ENCODE measurements around the gene DSCAML1. TPM values are rescaled to one million over a fixed set of nuclear protein-coding genes. Genes with fewer than 3 reads are reported as not detected.

Gene DSCAML1
- total and polyA plus RNA-seq, 9 of the 15 experiments (the other 6 are each of a cell fraction or from before 2014, with no cell fraction given) = not detected

- TF ChIP-seq, protein P1, sequence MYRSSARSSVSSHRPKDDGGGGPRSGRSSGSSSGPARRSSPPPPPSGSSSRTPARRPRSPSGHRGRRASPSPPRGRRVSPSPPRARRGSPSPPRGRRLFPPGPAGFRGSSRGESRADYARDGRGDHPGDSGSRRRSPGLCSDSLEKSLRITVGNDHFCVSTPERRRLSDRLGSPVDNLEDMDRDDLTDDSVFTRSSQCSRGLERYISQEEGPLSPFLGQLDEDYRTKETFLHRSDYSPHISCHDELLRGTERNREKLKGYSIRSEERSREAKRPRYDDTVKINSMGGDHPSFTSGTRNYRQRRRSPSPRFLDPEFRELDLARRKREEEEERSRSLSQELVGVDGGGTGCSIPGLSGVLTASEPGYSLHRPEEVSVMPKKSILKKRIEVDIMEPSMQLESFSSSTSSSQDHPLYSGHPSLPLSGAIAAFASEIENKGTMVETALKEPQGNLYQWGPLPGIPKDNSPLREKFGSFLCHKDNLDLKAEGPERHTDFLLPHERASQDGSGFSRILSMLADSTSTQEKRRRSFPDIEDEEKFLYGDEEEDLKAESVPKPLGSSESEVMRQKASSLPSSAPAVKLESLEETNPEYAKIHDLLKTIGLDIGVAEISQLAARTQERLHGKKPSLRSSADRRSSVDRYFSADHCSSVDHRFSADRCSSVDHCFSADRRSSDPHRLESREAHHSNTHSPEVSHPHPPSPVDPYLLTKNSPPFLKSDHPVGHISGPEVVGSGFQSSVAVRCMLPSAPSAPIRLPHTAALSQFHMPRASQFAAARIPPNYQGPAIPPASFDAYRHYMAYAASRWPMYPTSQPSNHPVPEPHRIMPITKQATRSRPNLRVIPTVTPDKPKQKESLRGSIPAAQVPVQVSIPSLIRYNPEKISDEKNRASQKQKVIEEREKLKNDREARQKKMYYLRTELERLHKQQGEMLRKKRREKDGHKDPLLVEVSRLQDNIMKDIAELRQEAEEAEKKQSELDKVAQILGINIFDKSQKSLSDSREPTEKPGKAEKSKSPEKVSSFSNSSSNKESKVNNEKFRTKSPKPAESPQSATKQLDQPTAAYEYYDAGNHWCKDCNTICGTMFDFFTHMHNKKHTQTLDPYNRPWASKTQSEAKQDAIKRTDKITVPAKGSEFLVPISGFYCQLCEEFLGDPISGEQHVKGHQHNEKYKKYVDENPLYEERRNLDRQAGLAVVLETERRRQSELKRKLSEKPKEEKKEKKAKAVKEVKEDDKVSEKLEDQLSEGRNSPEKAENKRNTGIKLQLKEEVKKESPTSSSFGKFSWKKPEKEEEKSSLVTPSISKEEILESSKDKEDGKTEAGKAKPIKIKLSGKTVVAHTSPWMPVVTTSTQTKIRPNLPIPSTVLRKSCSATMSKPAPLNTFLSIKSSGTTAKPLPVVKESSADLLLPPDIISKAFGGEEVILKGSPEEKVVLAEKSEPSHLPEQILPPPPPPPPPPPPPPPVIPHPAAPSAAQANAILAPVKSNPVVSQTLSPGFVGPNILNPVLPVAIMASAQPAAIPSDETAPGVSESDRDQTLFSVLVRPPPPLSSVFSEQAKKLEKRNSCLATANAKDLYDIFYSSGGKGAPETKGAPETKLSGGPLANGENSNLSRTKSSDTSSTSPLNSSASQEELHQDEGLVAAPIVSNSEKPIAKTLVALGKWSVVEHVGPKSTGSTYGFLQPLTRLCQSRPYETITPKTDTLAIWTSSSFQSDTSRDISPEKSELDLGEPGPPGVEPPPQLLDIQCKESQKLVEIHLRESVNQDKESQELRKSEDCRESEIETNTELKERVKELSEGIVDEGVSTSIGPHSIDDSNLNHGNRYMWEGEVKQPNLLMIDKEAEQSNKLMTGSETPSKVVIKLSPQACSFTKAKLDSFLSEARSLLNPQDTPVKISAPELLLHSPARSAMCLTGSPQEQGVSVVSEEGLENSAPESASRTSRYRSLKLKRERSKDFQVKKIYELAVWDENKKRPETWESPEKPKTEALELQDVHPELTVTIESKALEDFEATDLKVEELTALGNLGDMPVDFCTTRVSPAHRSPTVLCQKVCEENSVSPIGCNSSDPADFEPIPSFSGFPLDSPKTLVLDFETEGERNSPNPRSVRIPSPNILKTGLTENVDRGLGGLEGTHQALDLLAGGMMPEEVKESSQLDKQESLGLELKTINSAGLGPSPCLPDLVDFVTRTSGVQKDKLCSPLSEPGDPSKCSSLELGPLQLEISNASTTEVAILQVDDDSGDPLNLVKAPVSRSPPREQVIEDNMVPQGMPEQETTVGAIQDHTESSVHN (IDR thresholded peaks at IDR 0.05; ENCODE audit: borderline replicate concordance in 1 of 2, low read depth in 1 of 2) = no peak
- no peak for TF ChIP-seq ZNF146 (CRISPR knock-in tag; IDR thresholded peaks at IDR 0.05; ENCODE audit: unreplicated experiment)
- TF ChIP-seq SIN3B (IDR thresholded peaks at IDR 0.05; ENCODE audit: low read depth) = no peak
- no peak for TF ChIP-seq HSF4 (CRISPR knock-in tag; IDR thresholded peaks at IDR 0.05; ENCODE audit: borderline replicate concordance)
- no peak for TF ChIP-seq PTBP1 (IDR thresholded peaks at IDR 0.05; ENCODE audit: low read depth, low read length)
- TF ChIP-seq ZBTB2 (IDR thresholded peaks at IDR 0.05) = no peak
- TF ChIP-seq, protein P2, sequence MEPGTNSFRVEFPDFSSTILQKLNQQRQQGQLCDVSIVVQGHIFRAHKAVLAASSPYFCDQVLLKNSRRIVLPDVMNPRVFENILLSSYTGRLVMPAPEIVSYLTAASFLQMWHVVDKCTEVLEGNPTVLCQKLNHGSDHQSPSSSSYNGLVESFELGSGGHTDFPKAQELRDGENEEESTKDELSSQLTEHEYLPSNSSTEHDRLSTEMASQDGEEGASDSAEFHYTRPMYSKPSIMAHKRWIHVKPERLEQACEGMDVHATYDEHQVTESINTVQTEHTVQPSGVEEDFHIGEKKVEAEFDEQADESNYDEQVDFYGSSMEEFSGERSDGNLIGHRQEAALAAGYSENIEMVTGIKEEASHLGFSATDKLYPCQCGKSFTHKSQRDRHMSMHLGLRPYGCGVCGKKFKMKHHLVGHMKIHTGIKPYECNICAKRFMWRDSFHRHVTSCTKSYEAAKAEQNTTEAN (CRISPR knock-in tag; IDR thresholded peaks at IDR 0.05) = no peak
- TF ChIP-seq ZC3H8 (IDR thresholded peaks at IDR 0.05) = no peak
- TF ChIP-seq HIVEP1 (CRISPR knock-in tag; IDR thresholded peaks at IDR 0.05) = no peak
- no peak for TF ChIP-seq LEF1 (IDR thresholded peaks at IDR 0.05)
- no peak for TF ChIP-seq SPI1 (IDR thresholded peaks at IDR 0.05; ENCODE audit: borderline replicate concordance, low read depth, low read length)
- TF ChIP-seq JUN (IDR thresholded peaks at IDR 0.05; ENCODE audit: borderline replicate concordance, low read depth, low read length) = no peak
- TF ChIP-seq JUN (CRISPR knock-in tag; IDR thresholded peaks at IDR 0.05; ENCODE audit: borderline replicate concordance) = no peak
- TF ChIP-seq CXXC5 (CRISPR knock-in tag; IDR thresholded peaks at IDR 0.05) = no peak
- no peak for TF ChIP-seq MXI1 (IDR thresholded peaks at IDR 0.05; ENCODE audit: low read depth, low read length)
- TF ChIP-seq GTF3C2 (IDR thresholded peaks at IDR 0.05; ENCODE audit: borderline replicate concordance, extremely low read depth, insufficient read length) = no peak
These were observed 277.8 kb downstream of the DSCAML1 start (continued) for GRCh38 chr11:117519170-117519569.

All from K562 (cell line).